Aorta (tissue), 5 donors: ENCODE results near the gene ANKRD2. TPM values are rescaled to one million over a fixed set of nuclear protein-coding genes. Genes with fewer than 3 reads are reported as not detected.

Experiments
- ATAC-seq: fragments of 200-7000 bp; cut with Tn5 transposase; one replicate; pipeline ENCODE4 v1.9.1; 2022; ENCODE audit warnings: moderate library complexity; ENCODE audit not compliant: low FRiP score
- DNase-seq, 2 donors: peaks; one replicate each; pipeline ENCODE4 v3.0.0-alpha.2; 2020
- H3K27ac ChIP-seq, 2 donors: one replicate each; pipeline ENCODE4 v1.5.1; 2013; ENCODE audit warnings: low read length in 2 of 2, mild to moderate bottlenecking in 2 of 2, moderate library complexity in 2 of 2, control low read depth in 1 of 2, inconsistent platforms in 1 of 2, low read depth in 1 of 2
- H3K27me3 ChIP-seq, 2 donors: one replicate each; pipeline ENCODE4 v1.6.1; 2013; ENCODE audit warnings: control low read depth in 1 of 2, low read length in 1 of 2, mild to moderate bottlenecking in 1 of 2, moderate library complexity in 1 of 2; ENCODE audit not compliant: insufficient read depth in 2 of 2, control insufficient read depth in 1 of 2
- H3K36me3 ChIP-seq, 2 donors: one replicate each; pipeline ENCODE4 v1.6.1; 2013; ENCODE audit warnings: control low read depth in 1 of 2, low read length in 1 of 2, mild to moderate bottlenecking in 1 of 2; ENCODE audit not compliant: insufficient read depth in 2 of 2, control insufficient read depth in 1 of 2
- H3K4me1 ChIP-seq, 2 donors: one replicate each; pipeline ENCODE4 v1.6.1; 2013; ENCODE audit warnings: low read length in 2 of 2, control low read depth in 1 of 2, mild to moderate bottlenecking in 1 of 2, moderate library complexity in 1 of 2; ENCODE audit not compliant: insufficient read depth in 2 of 2, control insufficient read depth in 1 of 2
- H3K4me3 ChIP-seq, 2 donors: one replicate each; pipeline ENCODE4 v1.5.1; 2013; ENCODE audit warnings: low read length in 2 of 2, control low read depth in 1 of 2, mild to moderate bottlenecking in 1 of 2
- H3K9me3 ChIP-seq: one replicate; pipeline ENCODE4 v1.6.1; 2013; ENCODE audit warnings: mild to moderate bottlenecking, low read length; ENCODE audit not compliant: control insufficient read depth
- WGBS, 2 donors: extraction: QIAGEN DNeasy Blood & Tissue Kit; methylation state at CpG; one replicate each; pipeline ENCODE4 v1.1.7; 2013; 5-methylcytosine and 5-hydroxymethylcytosine counted together
- intact Hi-C, 2 donors: fragments of 100-400 bp; cut with DNase I; formaldehyde crosslinking; loops; one replicate each; pipeline versions ENCODE4 v1.14.2 to v1.15.0; 2022
- polyA plus RNA-seq, 2 donors: library from polyadenylated mRNA; stranded (reverse); fragments of 200-250 nt; gene quantifications; one replicate each; pipeline ENCODE4 v1.2.3, GENCODE V29; 2013
- total RNA-seq, 2 donors: library from RNA; stranded (reverse); fragmentation: NEBNext Ultra II Directional; extraction: Animal tissue kit (Norgen Biotek cat#: 25700); gene quantifications; one replicate each; pipeline ENCODE4 v1.2.1, GENCODE V29; 2021
- donor health status: healthy with polysubstance abuse.
- donor health status: Bipolar disorder and iron deficiency.
- donor health status: DM: no; HTN: no; CAD: no.
- donor health status: DM: no; HTN: no; CAD: no.
- donor health status: DM: yes; HTN: yes; CAD: no.

The ANKRD2 gene
- total and polyA plus RNA-seq, 4 donors = 0.39 to 3.1 (median 1.1) TPM

- H3K4me3 ChIP-seq = no peak overlapping the region
- H3K27ac ChIP-seq = peak overlapping the region in 1 of 2 donors; percentile 64
- WGBS, 2 donors = 26% methylated on average over 13 of the region's 13 CpGs
- ATAC-seq (peak; percentile 37), DNase-seq (no peak)
- intact Hi-C loops = no loop called here
- H3K36me3 ChIP-seq = no peaks in the 10 kb centered on the region
- no peaks in the 10 kb centered on the region for H3K27me3 ChIP-seq
- no peaks in the 10 kb centered on the region for H3K9me3 ChIP-seq
- peaks cover 0 to 6% of the 10 kb centered on the region in 2 donors for H3K4me1 ChIP-seq
Measured at GRCh38 chr10:97608991-97609561, 36.5 kb downstream of the ANKRD2 start.

- no peak for DNase-seq
- H3K4me3 ChIP-seq = no peak overlapping the region
- H3K9me3 ChIP-seq = no peaks in the 10 kb centered on the region
- H3K4me1 ChIP-seq = peaks cover 0 to 6% of the 10 kb centered on the region in 2 donors
- H3K27ac ChIP-seq = no peak overlapping the region
- H3K36me3 ChIP-seq = no peaks in the 10 kb centered on the region
- WGBS, 2 donors = 91 to 94% methylated on average over 12 of the region's 12 CpGs
- ATAC-seq = peak; percentile 27
- H3K27me3 ChIP-seq = no peaks in the 10 kb centered on the region
- intact Hi-C loops = loop anchor here (1.0 to 5.0 kb wide), 3 partner anchors 39 to 149 kb away; partner anchors contain the start of gene ANKRD2 (in 2 of the 2)
Measured at GRCh38 chr10:97611473-97611872, 38.9 kb downstream of the ANKRD2 start.

DNA sequence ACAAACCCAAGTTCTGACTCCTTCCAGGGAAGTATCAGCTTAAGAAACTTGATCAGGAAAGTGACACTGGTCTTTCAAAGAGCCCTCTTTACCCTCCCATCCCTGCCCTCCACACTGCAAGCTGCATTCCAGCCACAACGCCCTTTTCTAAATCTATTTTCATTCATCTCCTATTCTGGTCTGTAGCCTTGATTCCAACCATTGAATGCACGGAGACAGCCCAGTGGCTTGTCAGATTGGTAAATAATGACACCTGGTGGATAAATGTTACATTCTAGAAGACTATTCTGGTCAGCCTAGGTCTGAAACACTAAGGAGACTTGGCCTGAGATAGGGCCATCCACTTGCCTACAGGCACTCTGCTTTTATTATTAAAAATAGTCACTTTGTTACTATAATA lies 39.8 kb downstream of the ANKRD2 start:
- intact Hi-C loops = loop anchor here in 1 of 2 donors (5.0 kb wide), 1 partner anchor 150 kb away; no protein-coding TSS in a partner anchor
- Histone ChIP-seq H3K27ac (no peak overlapping the region), H3K36me3 (no peaks in the 10 kb centered on the region), H3K27me3 (no peaks in the 10 kb centered on the region), H3K9me3 (no peaks in the 10 kb centered on the region), H3K4me3 (no peak overlapping the region), H3K4me1 (peaks cover 0 to 6% of the 10 kb centered on the region in 2 donors)
- WGBS, 2 donors = 3 to 7% methylated on average over 2 of the region's 2 CpGs
- ATAC-seq = peak; percentile 72
- DNase-seq = no peak

GRCh38 chr10:97618285-97618684 lies 45.7 kb downstream of the ANKRD2 start:
- H3K9me3 ChIP-seq = no peaks in the 10 kb centered on the region
- 75 to 90% methylated on average over 4 of the region's 4 CpGs for WGBS, 2 donors
- intact Hi-C loops = no loop called here
- no peaks in the 10 kb centered on the region for H3K36me3 ChIP-seq
- DNase-seq (no peak), ATAC-seq (no peak)
- H3K4me1 ChIP-seq = no peaks in the 10 kb centered on the region
- H3K27me3 ChIP-seq = no peaks in the 10 kb centered on the region
- H3K4me3 ChIP-seq = no peak overlapping the region
- H3K27ac ChIP-seq = no peak overlapping the region

- H3K4me1 ChIP-seq = no peaks in the 10 kb centered on the region
- no peak for ATAC-seq
- H3K9me3 ChIP-seq = no peaks in the 10 kb centered on the region
- WGBS, 2 donors = 97 to 100% methylated on average over 3 to 4 of the region's 4 CpGs
- H3K36me3 ChIP-seq = no peaks in the 10 kb centered on the region
- DNase-seq = no peak
- H3K27me3 ChIP-seq = no peaks in the 10 kb centered on the region
- no peak overlapping the region for H3K27ac ChIP-seq
- intact Hi-C loops = no loop called here
- H3K4me3 ChIP-seq = no peak overlapping the region
Measured at GRCh38 chr10:97618733-97619132, 46.2 kb downstream of the ANKRD2 start.

GRCh38 chr10:97623277-97623676 lies 50.7 kb downstream of the ANKRD2 start:
- Histone ChIP-seq H3K9me3 (no peaks in the 10 kb centered on the region), H3K36me3 (no peaks in the 10 kb centered on the region), H3K4me1 (no peaks in the 10 kb centered on the region), H3K4me3 (no peak overlapping the region), H3K27ac (no peak overlapping the region), H3K27me3 (no peaks in the 10 kb centered on the region)
- ATAC-seq (no peak), DNase-seq (no peak)
- intact Hi-C loops = no loop called here
- WGBS, 2 donors = 99 to 100% methylated on average over 1 of the region's 1 CpG

GRCh38 chr10:97627731-97628130 lies 55.2 kb downstream of the ANKRD2 start:
- WGBS, 2 donors = 14 to 21% methylated on average over 4 of the region's 4 CpGs
- H3K4me3 ChIP-seq = no peak overlapping the region
- H3K27me3 ChIP-seq = no peaks in the 10 kb centered on the region
- H3K9me3 ChIP-seq = no peaks in the 10 kb centered on the region
- DNase-seq = no peak
- no peak overlapping the region for H3K27ac ChIP-seq
- no peaks in the 10 kb centered on the region for H3K4me1 ChIP-seq
- no peaks in the 10 kb centered on the region for H3K36me3 ChIP-seq
- intact Hi-C loops = no loop called here
- no peak for ATAC-seq

GRCh38 chr10:97628228-97628627 lies 55.6 kb downstream of the ANKRD2 start:
- Histone ChIP-seq H3K4me3 (no peak overlapping the region), H3K36me3 (no peaks in the 10 kb centered on the region), H3K27me3 (no peaks in the 10 kb centered on the region), H3K27ac (no peak overlapping the region), H3K4me1 (no peaks in the 10 kb centered on the region), H3K9me3 (no peaks in the 10 kb centered on the region)
- ATAC-seq (no peak), DNase-seq (no peak)
- intact Hi-C loops = no loop called here
- WGBS, 2 donors = 29 to 39% methylated on average over 3 of the region's 3 CpGs

DNA sequence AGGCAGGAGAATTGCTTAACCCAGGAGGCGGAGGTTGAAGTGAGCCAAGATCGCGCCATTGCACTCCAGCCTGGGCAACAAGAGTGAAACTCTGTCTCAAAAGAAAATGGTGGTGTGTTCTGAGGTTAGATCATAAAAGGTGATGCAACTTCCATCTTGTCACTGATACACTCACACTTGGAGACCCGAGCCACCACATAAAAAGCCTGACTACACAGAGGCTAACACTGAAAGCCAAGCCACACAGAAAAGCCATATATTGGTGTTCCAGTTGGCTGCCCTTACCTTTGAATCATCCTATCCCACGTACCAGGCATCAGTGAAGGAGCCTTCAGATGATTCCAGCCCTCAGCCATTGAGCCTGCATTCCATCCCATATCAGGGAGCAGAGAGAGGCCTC lies 56.7 kb downstream of the ANKRD2 start:
- intact Hi-C loops = no loop called here
- no peaks in the 10 kb centered on the region for H3K36me3 ChIP-seq
- no peaks in the 10 kb centered on the region for H3K4me1 ChIP-seq
- 96 to 97% methylated on average over 5 of the region's 5 CpGs for WGBS, 2 donors
- H3K4me3 ChIP-seq = no peak overlapping the region
- no peak overlapping the region for H3K27ac ChIP-seq
- no peaks in the 10 kb centered on the region for H3K9me3 ChIP-seq
- DNase-seq (no peak), ATAC-seq (no peak)
- H3K27me3 ChIP-seq = no peaks in the 10 kb centered on the region
